ENCODE results near the gene MRPL10.

- TF ChIP-seq CTCF (IDR thresholded peaks at IDR 0.05) (no peak), EZH2 (IDR thresholded peaks at IDR 0.05) (no peak), EZH2phosphoT487 (IDR thresholded peaks at IDR 0.05) (no peak)
Observed at GRCh38 chr17:47823519-47823918, 7.8 kb downstream of the MRPL10 start.

Data from neural progenitor cell (in vitro differentiated cells).